ENCODE results near the gene HES2. TPM values are rescaled to one million over a fixed set of nuclear protein-coding genes. Genes with fewer than 3 reads are reported as not detected.

The HES2 gene
- total and polyA plus RNA-seq, 9 of the 15 experiments (the other 6 are each of a cell fraction or from before 2014, with no cell fraction given): 0.05 to 0.18 (median 0.07) TPM; not detected in 4

DNA sequence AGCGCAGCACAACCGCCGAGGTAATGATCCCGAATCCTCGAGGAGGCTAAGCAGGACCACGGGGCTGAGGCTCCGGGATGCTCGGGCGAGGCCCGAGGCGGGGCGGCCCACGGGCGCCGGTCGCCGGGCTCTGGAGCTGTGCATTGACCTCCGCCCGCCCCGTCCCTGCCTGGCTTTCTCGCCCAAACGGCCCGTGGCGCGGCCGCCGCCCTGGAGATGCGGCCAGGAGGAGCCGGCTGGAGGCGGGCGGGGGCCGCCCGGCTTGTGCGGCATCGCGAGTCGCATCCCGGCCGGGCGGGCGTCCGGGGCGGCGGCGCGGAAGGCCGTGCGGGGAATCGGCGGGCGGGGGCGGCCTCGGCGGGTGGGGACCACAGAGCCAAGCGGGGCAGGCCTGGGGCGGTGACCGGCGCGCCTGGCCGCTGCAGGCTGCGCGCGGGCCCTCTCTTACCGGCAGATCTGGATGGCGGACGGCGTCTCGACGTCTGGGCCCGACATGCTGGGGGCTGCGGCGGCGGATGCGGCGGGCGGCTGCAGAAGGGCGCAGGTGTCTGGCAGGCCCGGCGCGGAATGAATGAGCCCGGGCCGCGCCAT lies 26.8 kb downstream of the HES2 start (continued):
- TF ChIP-seq XRCC3 (IDR thresholded peaks at IDR 0.05) (no peak), ZSCAN32 (CRISPR knock-in tag; IDR thresholded peaks at IDR 0.05) (no peak), CBX1 (IDR thresholded peaks at IDR 0.05; ENCODE audit: low read depth) (no peak), RBBP5 (IDR thresholded peaks at IDR 0.05; ENCODE audit: borderline replicate concordance, insufficient read depth, low read length, poor library complexity, severe bottlenecking) (no peak), TEAD1 (CRISPR knock-in tag; IDR thresholded peaks at IDR 0.05) (0 out of 4 replicates have a peak, but pooled peaks of 1 of the 2 experiments have one; percentile 24), ATF1 (CRISPR knock-in tag; IDR thresholded peaks at IDR 0.05) (0 out of 2 replicates have a peak, but pooled peaks have one; percentile 16), ATF1 (tag; IDR thresholded peaks at IDR 0.05) (no peak), TAF1 (IDR thresholded peaks at IDR 0.05; ENCODE audit: control insufficient read depth, extremely low read depth, insufficient read depth, low read length, severe bottlenecking) (peak; percentile 69), CREM (IDR thresholded peaks at IDR 0.05; ENCODE audit: low read depth) (peak; percentile 74; the same call in 1 of the 2 replicates), LARP7 (IDR thresholded peaks at IDR 0.05) (no peak), ZNF175 (CRISPR knock-in tag; IDR thresholded peaks at IDR 0.05; ENCODE audit: low read depth) (no peak), TRIM24 (IDR thresholded peaks at IDR 0.05) (no peak), TBP (optimal IDR thresholded peaks at IDR 0.05; ENCODE audit: low read depth, low read length) (peak; percentile 82), CHD2 (IDR thresholded peaks at IDR 0.05; ENCODE audit: low read depth, low read length) (no peak), HDAC6 (IDR thresholded peaks at IDR 0.05; ENCODE audit: low read depth, low read length) (no peak), FOXP1 (CRISPR knock-in tag; IDR thresholded peaks at IDR 0.05) (no peak; the same call in 1 of the 2 replicates)
- TF ChIP-seq, protein P1, sequence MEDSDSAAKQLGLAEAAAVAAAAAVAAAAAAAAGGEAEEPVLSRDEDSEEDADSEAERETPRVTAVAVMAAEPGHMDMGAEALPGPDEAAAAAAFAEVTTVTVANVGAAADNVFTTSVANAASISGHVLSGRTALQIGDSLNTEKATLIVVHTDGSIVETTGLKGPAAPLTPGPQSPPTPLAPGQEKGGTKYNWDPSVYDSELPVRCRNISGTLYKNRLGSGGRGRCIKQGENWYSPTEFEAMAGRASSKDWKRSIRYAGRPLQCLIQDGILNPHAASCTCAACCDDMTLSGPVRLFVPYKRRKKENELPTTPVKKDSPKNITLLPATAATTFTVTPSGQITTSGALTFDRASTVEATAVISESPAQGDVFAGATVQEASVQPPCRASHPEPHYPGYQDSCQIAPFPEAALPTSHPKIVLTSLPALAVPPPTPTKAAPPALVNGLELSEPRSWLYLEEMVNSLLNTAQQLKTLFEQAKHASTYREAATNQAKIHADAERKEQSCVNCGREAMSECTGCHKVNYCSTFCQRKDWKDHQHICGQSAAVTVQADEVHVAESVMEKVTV (CRISPR knock-in tag; IDR thresholded peaks at IDR 0.05): no peak
- TF ChIP-seq, protein P2, sequence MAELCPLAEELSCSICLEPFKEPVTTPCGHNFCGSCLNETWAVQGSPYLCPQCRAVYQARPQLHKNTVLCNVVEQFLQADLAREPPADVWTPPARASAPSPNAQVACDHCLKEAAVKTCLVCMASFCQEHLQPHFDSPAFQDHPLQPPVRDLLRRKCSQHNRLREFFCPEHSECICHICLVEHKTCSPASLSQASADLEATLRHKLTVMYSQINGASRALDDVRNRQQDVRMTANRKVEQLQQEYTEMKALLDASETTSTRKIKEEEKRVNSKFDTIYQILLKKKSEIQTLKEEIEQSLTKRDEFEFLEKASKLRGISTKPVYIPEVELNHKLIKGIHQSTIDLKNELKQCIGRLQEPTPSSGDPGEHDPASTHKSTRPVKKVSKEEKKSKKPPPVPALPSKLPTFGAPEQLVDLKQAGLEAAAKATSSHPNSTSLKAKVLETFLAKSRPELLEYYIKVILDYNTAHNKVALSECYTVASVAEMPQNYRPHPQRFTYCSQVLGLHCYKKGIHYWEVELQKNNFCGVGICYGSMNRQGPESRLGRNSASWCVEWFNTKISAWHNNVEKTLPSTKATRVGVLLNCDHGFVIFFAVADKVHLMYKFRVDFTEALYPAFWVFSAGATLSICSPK (IDR thresholded peaks at IDR 0.05; ENCODE audit: borderline replicate concordance): no peak
- TF ChIP-seq, protein P3, sequence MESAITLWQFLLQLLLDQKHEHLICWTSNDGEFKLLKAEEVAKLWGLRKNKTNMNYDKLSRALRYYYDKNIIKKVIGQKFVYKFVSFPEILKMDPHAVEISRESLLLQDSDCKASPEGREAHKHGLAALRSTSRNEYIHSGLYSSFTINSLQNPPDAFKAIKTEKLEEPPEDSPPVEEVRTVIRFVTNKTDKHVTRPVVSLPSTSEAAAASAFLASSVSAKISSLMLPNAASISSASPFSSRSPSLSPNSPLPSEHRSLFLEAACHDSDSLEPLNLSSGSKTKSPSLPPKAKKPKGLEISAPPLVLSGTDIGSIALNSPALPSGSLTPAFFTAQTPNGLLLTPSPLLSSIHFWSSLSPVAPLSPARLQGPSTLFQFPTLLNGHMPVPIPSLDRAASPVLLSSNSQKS (CRISPR knock-in tag; IDR thresholded peaks at IDR 0.05): no peak
- TF ChIP-seq, protein P4, sequence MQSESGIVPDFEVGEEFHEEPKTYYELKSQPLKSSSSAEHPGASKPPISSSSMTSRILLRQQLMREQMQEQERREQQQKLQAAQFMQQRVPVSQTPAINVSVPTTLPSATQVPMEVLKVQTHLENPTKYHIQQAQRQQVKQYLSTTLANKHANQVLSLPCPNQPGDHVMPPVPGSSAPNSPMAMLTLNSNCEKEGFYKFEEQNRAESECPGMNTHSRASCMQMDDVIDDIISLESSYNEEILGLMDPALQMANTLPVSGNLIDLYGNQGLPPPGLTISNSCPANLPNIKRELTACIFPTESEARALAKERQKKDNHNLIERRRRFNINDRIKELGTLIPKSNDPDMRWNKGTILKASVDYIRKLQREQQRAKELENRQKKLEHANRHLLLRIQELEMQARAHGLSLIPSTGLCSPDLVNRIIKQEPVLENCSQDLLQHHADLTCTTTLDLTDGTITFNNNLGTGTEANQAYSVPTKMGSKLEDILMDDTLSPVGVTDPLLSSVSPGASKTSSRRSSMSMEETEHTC (IDR thresholded peaks at IDR 0.05): no peak
- TF ChIP-seq, protein P5, sequence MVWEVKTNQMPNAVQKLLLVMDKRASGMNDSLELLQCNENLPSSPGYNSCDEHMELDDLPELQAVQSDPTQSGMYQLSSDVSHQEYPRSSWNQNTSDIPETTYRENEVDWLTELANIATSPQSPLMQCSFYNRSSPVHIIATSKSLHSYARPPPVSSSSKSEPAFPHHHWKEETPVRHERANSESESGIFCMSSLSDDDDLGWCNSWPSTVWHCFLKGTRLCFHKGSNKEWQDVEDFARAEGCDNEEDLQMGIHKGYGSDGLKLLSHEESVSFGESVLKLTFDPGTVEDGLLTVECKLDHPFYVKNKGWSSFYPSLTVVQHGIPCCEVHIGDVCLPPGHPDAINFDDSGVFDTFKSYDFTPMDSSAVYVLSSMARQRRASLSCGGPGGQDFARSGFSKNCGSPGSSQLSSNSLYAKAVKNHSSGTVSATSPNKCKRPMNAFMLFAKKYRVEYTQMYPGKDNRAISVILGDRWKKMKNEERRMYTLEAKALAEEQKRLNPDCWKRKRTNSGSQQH (CRISPR knock-in tag; IDR thresholded peaks at IDR 0.05): peak; percentile 99

Measured in K562 (cell line).